Measurements from ENCODE around the gene KCNAB1. TPM values are rescaled to one million over a fixed set of nuclear protein-coding genes. Genes with fewer than 3 reads are reported as not detected.

The KCNAB1 gene
- total and polyA plus RNA-seq, 2 of the 8 experiments (the other 6 are each of a cell fraction or from before 2014, with no cell fraction given), result 0.51 to 2.3 TPM

DNA sequence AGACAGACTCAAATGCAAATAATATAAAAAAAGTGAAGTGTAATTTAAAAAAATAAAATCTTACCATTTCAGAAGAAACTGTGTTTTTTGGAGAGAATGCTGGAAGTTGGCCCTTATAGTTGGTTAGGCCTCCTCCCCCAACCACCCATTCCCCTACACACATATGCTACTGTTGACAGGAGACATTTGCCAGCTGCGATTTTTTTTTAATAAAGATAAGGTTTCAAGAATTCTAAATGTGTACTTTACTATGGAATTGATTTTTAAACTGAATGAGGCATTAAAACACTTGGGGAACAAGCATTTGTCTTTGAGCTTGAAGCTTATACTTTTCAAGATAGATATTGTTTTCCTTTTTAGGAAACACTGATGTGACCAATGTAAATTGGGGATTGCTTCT lies 438.9 kb downstream of the KCNAB1 start:
- Histone ChIP-seq H3K4ac (replicated peaks; ENCODE audit: insufficient read length, low read depth, low read length) (no peak overlapping the region), H2BK5ac (ENCODE audit: low read depth, low read length) (no peak overlapping the region), H2BK12ac (ENCODE audit: low read depth, low read length) (no peak overlapping the region), H3K27me3 (replicated peaks in 1 of 4; ENCODE audit: control insufficient read depth in 3 of 4, extremely low read depth in 1 of 4, insufficient read depth in 3 of 4, low read length in 3 of 4) (no peaks in the 10 kb centered on the region), H3K56ac (replicated peaks; ENCODE audit: insufficient read length, low read depth, low read length) (no peak overlapping the region), H4K20me1 (replicated peaks in 1 of 2; ENCODE audit: control insufficient read depth in 1 of 2, insufficient read depth in 2 of 2, low read length in 2 of 2) (no peaks in the 10 kb centered on the region), H3K23ac (ENCODE audit: insufficient read length) (no peak overlapping the region), H3K14ac (ENCODE audit: insufficient read length) (no peak overlapping the region), H4K91ac (replicated peaks; ENCODE audit: insufficient read length, low read length) (no peak overlapping the region), H3K4me3 (ENCODE audit: extremely low read depth in 1 of 4, insufficient read depth in 2 of 4, low read depth in 3 of 4, low read length in 4 of 4) (no peak overlapping the region), H2BK15ac (ENCODE audit: low read length) (no peak overlapping the region), H3K4me1 (replicated peaks in 1 of 4; ENCODE audit: control insufficient read depth in 3 of 4, insufficient read depth in 4 of 4, low read length in 3 of 4) (no peaks in the 10 kb centered on the region), H2AK5ac (ENCODE audit: low read depth, low read length) (no peak overlapping the region), H4K8ac (ENCODE audit: extremely low read depth, insufficient read depth, low read length) (no peak overlapping the region), H2AFZ (ENCODE audit: low read length) (no peak overlapping the region), H2BK120ac (replicated peaks; ENCODE audit: low read depth, low read length) (no peak overlapping the region), H3K4me2 (ENCODE audit: insufficient read depth in 1 of 2, low read depth in 2 of 2, low read length in 2 of 2) (no peak overlapping the region), H4K5ac (ENCODE audit: insufficient read length, low read depth, low read length) (no peak overlapping the region), H3K27ac (ENCODE audit: low read depth, low read length) (no peak overlapping the region), H3K79me2 (ENCODE audit: control insufficient read depth in 1 of 2, insufficient read depth in 2 of 2, low read length in 2 of 2) (peaks cover 4 to 6% of the 10 kb centered on the region in 2 experiments), H3K23me2 (ENCODE audit: low read depth, low read length) (no peaks in the 10 kb centered on the region), H3K9ac (replicated peaks in 1 of 4; ENCODE audit: extremely low read depth in 1 of 4, low read depth in 3 of 4, low read length in 3 of 4) (no peak overlapping the region), H2BK20ac (ENCODE audit: low read length) (no peak overlapping the region), H3K36me3 (ENCODE audit: control insufficient read depth in 2 of 4, insufficient read depth in 4 of 4, low read length in 3 of 4) (no peaks in the 10 kb centered on the region), H3K79me1 (ENCODE audit: low read depth, low read length) (no peaks in the 10 kb centered on the region), H3K18ac (ENCODE audit: extremely low read depth, low read length) (no peak overlapping the region), H3K9me3 (ENCODE audit: insufficient read depth in 2 of 2, low read depth in 1 of 2, low read length in 1 of 2) (no peaks in the 10 kb centered on the region)
- ChIA-PET CTCF (ENCODE audit: partially characterized antibody) (no interaction called here), POLR2A (ENCODE audit: partially characterized antibody) (no interaction called here)
- WGBS, 2 experiments (ENCODE audit: extremely low coverage in 1 of 2, insufficient coverage in 1 of 2, insufficient read length in 1 of 2, insufficient replicate concordance in 2 of 2, low coverage in 1 of 2, low lambda C conversion rate in 2 of 2, missing lambda C conversion rate in 1 of 2), result 95% methylated on average over 1 of the region's 1 CpG; no CpG with 5 or more reads in 1 of the 2 experiments
- no peak for FAIRE-seq
- TF ChIP-seq BRCA1 (IDR thresholded peaks at IDR 0.05; ENCODE audit: low read depth, low read length) (no peak), BACH1 (IDR thresholded peaks at IDR 0.05; ENCODE audit: low read length) (no peak), CTBP2 (IDR thresholded peaks at IDR 0.05; ENCODE audit: borderline replicate concordance, insufficient read depth, insufficient read length, low read length) (no peak), SP4 (IDR thresholded peaks at IDR 0.05; ENCODE audit: low read length) (no peak), TCF12 (IDR thresholded peaks at IDR 0.05; ENCODE audit: low read depth, low read length) (no peak), CREB1 (IDR thresholded peaks at IDR 0.05) (no peak), YY1 (IDR thresholded peaks at IDR 0.05; ENCODE audit: low read depth, low read length) (no peak)
- no peak for DNase-seq (ENCODE audit: low read depth in 1 of 2, low spot score in 2 of 2)

All from H1 (cell line).